Hepatic stellate cell (primary cell): ENCODE measurements around the gene ATG5.

ENCODE experiments used
- DNase-seq: peaks from one replicate; pipeline ENCODE4 v3.0.0; 2011; ENCODE audit warnings: low spot score

ATG5 gene

GRCh38 chr6:106325336-106326178, at the start of gene ATG5:
Gene ATG5 (minus strand): TSS chr6:106325760. CDS start chr6:106316208, 9,552 bp downstream.
- DNase-seq: peak; percentile 98

- DNase-seq: no peak
Measured at GRCh38 chr6:106373502-106374239, 48.1 kb upstream of the ATG5 start.

- no peak for DNase-seq
Measured at GRCh38 chr6:106372838-106373501, 47.4 kb upstream of the ATG5 start.

- no peak for DNase-seq
Measured at GRCh38 chr6:106370639-106371038, 45.1 kb upstream of the ATG5 start.

- no peak for DNase-seq
Measured at GRCh38 chr6:106369739-106370138, 44.2 kb upstream of the ATG5 start.

- peak; percentile 22 for DNase-seq
Measured at GRCh38 chr6:106363401-106364138, 38.0 kb upstream of the ATG5 start.

GRCh38 chr6:106360989-106361430, 35.5 kb upstream of the ATG5 start:
- no peak for DNase-seq

- peak; percentile 53 for DNase-seq
Measured at GRCh38 chr6:106360410-106360988, 34.9 kb upstream of the ATG5 start, which contains the start of gene CRYBG1. Gene CRYBG1 (plus strand): TSS chr6:106360717. CDS start chr6:106360909, 192 bp downstream.

GRCh38 chr6:106359959-106360409, 34.4 kb upstream of the ATG5 start:
- DNase-seq: no peak

- DNase-seq: no peak
Measured at GRCh38 chr6:106356378-106356777, 30.8 kb upstream of the ATG5 start.

- DNase-seq: no peak
Measured at GRCh38 chr6:106347219-106347618, 21.7 kb upstream of the ATG5 start.

- peak; percentile 80 for DNase-seq
Measured at GRCh38 chr6:106339334-106340029, 13.9 kb upstream of the ATG5 start.

- DNase-seq: peak; percentile 19
Measured at GRCh38 chr6:106334646-106335448, 9.3 kb upstream of the ATG5 start.

GRCh38 chr6:106324726-106325335, 729 bp downstream of the ATG5 start:
- peak; percentile 17 for DNase-seq

- no peak for DNase-seq
Measured at GRCh38 chr6:106321940-106322339, 3.6 kb downstream of the ATG5 start.

- no peak for DNase-seq
Measured at GRCh38 chr6:106318851-106319250, 6.7 kb downstream of the ATG5 start.

GRCh38 chr6:106318061-106318460, 7.5 kb downstream of the ATG5 start:
- no peak for DNase-seq

- no peak for DNase-seq
Measured at GRCh38 chr6:106316375-106316766, 9.2 kb downstream of the ATG5 start.

GRCh38 chr6:106315765-106316374, 9.7 kb downstream of the ATG5 start:
- DNase-seq: no peak
